ENCODE measurements around the gene SLC38A3.
"Not testable (repeated sequence)": the region's sequence is repeated elsewhere in the genome, so short reads cannot be mapped to it uniquely, and the experiment has no call there.

SLC38A3 gene

DNA sequence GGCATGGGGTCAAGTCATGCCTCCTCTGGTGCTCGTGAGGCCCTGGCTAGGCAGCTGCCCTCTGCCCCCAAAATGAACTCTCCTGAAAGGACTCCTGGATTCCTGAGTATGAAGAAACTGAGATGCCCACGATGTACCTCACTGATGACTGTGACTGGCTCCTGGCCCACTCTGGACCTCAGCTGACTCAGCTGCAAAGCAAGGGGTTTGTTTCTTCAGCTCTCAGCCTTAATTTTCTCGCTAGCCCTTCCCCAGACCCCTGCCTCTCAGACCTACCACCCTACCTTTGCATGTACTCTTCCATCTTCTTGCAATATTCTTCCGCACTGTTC lies 25.7 kb downstream of the SLC38A3 start:
- no peak for DNase-seq (ENCODE audit: low read depth in 3 of 3)

DNA sequence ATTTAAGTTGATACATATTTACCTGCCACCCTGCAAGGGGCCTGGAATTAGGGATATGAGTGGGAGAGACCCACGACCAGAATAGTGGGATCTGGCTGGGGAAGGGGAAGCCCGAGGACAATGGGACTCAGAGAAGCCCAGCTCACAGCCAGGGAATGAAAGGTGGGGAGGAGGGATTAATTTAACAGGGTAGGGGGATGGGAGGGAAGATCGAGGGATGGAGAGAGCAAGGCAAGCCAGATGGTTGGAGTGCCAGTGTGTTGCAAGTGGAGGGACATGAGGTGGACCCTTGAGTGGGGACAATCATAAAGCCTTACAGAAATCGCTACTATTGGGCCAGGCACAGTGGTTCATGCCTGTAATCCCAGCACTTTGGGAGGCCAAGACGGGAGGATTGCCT lies 26.5 kb downstream of the SLC38A3 start:
- DNase-seq (ENCODE audit: low read depth in 3 of 3), result no peak

DNA sequence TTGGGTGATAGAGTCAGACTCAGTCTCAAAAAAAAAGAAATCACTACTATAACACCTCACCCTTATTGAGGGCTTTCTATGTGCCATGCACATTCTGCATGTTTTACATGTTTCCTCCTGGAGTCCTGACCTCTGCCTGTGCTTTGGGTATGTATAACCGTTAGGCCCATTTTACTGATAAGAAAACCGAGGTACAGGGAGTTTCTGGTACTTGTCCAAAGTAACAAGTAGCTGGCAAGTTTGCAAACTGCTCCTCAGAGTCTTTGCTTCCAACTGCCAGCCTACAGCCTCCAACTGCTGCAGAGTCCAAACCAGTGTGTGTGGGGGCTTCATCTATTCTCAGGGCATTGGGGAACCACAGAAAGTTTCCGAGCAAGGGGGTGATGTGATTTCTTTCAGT lies 27.2 kb downstream of the SLC38A3 start:
- no peak for DNase-seq (ENCODE audit: low read depth in 3 of 3)

DNA sequence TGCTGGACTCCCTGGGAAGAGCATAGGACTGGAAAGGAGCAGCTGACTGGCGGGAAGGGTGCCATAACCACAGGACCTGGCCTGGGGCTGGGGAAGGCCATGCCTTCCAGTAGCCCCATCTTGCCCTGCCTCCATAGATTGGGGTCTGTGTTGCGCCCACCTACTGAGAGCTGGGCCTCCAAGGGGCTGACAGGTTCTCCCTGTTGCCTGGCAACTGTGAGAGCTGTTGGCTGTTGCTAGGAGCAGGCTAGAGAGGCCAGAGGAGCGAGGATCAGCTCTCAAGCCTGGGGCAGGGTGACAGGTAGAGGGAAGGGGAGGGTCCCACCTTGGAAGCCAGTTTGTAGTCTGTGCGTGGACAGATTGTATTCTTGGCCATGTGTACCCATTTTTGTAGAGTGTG lies 28.1 kb downstream of the SLC38A3 start:
- no peak for DNase-seq (ENCODE audit: low read depth in 3 of 3)

DNA sequence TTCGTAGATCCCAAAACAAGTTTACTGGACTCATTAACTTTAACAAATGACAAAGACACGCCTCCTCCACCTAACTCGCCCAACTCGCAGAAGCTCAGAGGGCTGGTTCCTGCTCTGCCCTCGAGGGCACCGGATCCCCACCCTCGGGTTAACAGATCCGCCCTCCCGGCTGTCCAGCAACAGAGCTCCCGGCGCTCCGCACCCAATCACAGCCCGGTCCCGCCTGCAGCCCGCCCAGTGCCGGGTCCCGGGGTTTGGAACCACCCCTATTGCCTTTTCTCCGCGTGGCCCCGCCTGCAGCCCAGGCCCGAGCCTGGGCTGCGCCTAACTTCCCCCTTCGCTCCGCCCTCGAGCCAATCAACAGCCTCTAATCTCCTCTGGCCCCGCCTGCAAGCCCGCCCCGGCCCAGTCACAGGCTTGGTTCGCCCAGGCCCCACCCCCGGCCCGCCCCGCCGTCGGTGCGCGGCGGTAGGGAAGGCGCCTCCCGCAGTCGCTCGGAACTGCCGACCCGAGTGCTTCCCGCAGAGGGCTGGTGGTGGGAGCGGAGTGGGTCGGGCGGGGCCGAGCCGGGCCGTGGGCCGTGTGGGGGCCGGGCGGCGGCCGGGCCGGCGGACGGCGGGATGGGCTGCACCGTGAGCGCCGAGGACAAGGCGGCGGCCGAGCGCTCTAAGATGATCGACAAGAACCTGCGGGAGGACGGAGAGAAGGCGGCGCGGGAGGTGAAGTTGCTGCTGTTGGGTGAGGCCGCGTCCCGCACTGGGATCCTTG lies 30.8 kb downstream of the SLC38A3 start, which contains the start of gene GNAI2:
TSS of gene GNAI2 (plus strand) at position 489 of the 768 bp plus-strand sequence. CDS start at position 621, 132 bp downstream.
- DNase-seq (ENCODE audit: low read depth in 3 of 3), result peak; percentile 98 to 99 (median 99)

DNA sequence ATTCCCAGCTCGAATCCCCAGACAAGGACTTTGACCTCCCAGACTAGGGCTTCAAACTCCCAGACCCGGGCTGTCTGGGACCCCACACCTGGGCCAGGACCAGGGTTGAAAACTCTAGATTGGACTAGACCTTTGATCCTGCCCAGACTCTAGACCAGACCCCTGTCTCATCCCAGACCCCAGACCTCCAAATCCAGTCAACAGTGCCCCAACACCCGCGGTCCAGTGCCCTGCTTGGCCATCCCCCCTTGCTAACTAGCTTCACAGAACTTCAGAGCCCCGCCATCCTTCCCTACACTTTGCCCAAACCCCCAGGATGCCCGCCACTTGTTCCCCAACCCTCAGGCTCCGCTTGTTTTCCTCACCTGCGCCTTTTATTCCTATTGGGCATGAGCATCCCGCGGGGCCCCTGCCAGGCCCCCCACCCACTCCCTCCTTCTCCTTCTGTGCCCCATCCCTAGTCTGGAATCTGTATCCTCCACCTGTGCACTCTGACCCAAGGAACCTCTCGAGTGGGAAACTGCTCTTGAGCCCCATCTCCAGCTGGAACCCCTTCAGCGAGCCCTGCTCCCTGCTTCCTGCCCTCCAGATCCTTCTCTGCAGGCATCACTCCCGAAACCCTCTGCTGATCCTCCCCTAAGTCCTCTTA lies 31.5 kb downstream of the SLC38A3 start:
- no peak for DNase-seq (ENCODE audit: low read depth in 3 of 3)

DNA sequence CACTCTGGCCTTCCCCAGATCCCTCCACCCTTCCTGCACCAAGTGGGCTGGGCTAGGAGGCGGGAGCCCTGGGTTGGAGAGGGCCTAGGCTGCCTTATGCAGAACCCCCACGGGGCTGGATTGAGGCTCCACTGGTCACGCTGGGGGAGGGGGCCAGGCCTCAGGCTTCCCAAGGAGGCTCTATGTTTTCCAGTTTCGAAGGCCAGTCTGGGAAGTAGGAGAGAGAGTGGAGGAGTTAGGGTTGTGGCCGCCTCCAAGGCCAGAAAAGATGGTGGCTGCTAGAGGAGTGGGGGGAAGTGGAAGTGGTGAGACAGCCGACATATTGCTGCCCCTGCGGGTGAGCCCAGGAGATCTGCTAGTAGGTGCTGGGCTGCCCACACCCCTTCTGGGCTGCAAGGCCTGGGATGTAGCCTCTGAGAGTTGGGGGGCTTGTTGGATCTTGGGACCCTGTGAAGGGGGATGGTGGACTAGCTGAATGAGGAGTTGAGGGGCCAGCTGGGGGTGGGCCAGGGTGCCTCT lies 32.1 kb downstream of the SLC38A3 start:
- DNase-seq (ENCODE audit: low read depth in 3 of 3), result no peak

DNA sequence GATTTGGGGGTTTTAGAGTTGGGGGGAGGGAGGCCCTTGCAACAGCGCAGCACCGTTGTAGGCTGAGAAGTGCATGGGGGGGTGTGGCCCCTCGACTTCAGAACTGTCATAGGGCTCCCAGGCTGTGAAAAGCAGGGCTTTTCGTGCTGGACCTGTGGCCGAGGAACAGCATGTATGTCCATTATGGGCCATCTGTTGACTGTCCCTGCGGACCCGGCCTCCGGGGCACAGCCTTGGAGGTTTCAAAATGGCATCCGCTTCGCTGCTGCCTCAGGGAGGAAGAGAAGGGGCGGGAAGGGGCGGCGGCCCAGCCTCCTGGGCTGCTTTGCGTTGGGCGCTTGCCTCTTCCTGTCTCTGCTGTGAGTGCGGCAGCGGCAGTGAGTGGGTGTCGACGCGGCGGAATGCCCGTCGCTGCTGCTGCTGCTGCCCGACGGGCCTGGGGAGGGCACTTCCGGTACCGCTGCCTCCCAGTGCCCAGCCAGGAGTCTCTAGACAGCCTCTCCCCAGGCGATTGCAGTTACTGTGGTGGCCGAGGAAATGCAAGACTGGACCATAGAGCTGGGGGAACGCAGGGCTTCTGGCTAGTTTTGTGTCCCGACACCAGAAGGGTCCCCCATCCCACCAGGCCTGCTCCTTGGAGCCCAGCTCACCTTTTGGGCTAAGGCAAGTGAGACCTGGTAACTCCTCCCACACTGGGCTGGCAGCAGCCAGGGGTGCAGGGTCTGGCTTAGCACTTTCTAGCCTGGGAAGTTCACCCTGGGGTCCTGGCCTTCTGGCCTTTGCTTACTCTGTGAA lies 32.9 kb downstream of the SLC38A3 start:
- DNase-seq (ENCODE audit: low read depth in 3 of 3), result peak; percentile 71 to 89 (median 73)

DNA sequence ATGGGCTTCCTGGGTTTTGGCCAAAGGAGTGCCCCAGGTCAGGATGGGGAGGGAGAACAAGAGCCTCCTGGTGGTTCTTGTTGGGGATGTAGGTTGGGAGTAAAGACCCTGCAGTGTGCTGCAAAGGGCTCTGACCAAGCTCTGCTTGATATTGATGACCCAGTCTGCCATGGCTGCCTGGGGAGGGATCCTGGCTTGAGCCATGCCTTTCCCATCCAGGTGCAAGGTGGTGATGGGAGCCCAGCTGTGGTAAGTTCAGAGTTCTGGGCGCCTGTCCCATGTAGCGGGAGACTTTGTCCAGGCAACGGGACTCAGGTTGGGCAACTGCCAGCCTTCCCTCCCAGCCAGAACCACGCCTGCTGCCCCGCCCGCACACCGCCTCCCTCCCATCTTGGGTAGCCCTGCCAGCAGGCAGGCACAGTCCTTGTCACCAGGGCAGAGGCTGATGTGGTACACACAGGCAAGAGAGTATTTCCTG lies 33.5 kb downstream of the SLC38A3 start:
- no peak for DNase-seq (ENCODE audit: low read depth in 3 of 3)

DNA sequence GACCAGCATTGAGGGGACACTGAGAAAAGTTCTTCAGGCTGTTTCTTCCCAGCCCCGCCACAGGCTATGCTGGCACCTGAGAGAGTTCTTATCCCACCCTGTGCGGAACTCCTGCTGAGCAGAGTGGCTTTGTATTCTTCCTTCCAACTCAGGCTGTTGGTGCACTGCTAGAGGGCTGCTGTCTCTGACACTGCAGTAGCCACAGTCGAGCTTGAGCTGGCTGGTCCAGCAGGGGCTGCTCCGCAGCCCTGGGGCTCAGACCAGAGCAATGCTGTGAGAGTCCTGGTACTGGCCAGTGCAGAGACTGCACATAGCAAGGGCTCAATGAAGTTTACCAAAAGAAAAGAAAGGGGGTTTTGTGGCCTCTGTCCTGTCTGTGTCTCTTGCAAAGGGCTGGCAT lies 34.6 kb downstream of the SLC38A3 start:
- no peak for DNase-seq (ENCODE audit: low read depth in 3 of 3)

DNA sequence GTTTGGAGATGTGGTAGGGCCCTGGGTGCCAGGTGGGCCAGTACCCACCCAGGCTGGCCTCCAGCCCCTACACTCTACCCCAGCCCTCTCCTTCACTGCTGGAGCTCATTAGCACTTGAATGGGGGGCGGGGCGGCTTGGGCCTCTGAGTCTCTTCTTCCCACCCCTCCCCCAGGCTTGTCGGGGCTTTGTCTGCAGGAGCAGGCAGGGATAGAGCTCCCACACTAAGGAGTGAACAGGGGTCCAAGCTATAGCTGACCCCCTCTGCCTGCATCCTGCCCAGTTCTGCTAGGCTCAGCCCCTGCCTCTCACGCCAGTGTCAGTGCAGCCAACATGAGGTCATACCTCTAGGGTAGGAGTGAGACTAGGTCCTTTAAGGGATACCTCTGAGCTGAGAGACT lies 36.1 kb downstream of the SLC38A3 start:
- DNase-seq (ENCODE audit: low read depth in 3 of 3), result no peak

DNA sequence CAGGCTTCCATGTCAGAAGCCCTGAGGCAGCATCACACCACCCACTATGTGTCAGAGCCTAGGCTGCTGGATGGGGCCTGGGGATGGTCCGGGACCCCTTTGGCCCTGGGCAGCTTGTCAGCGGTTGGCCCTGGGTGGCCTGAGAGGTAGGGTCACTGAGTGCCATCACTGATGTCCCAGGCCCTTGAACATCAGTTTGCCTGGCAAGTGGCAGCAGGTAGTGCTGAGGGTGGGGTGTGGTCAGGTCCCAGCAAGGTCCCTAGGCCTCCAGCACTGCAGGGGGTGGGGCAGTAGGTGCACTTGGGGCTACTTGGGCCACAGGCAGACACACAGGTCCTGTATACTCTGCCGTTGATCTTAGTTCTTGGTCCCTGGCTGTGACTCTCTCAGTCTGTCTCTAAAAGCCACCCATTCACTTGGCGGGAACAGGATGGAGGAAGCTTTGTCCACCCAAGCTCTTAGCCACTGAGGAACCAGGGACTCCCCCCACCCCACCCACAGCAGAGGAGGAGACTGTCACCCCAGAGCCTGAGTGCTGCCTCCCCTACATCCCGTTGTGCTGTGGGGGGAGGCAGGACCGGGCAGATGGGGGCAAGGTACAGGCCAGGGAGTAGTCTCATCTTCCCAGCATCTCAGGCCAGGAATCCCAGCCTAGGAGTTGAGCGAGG lies 36.8 kb downstream of the SLC38A3 start:
- DNase-seq (ENCODE audit: low read depth in 3 of 3), result no peak

DNA sequence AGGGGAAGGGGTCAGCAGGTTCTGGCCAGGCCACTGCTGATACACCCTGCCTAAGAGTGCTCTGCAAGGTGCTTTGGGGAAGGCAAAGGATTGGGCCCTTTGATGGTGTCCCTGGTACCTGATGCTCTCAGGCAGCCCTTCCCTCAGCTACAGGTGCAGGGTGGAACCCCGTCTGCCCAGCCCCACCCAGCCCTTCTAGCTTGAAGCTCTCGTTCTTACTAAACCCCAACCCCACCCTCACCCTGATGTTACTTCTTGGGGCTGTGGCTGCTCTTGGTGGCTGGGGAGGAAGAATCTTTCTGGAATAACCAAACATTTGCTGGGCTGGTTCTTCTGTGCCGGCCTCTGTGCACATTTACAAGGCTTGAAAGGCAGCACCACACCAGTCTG lies 37.3 kb downstream of the SLC38A3 start:
- DNase-seq (ENCODE audit: low read depth in 3 of 3), result no peak

DNA sequence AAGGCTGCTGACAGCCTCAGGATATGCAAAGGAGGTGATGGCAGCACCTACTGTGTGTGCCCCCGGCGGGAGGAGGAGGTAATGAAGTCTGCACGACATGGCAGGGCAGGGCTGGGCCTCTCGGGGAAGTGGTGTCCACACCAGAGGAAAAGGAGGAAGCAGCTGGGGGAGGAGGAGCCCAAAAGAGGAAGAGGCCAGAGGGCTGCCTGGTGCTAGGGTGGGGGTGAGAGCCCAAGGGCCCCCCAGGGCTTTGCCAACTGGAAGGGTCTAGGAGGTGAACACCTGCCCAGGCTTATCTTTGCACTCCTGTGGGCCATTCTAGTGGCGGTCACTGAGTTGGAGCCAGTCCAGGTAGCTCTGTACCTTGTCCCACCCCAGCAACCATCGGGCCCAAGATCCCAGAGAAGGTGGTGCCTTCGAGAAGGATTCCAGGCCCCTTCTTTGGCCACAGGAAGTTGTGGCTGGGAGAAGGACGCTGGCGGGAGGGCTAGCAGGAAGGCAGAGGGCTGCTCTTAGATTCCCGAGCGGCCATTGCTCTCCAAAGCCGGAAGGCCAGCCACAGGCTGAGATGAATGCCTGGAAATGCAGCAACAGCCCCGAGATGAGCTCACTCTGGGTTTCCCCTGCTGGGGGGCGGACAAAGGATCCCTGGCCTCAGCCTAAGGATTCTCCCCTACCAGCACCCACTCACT lies 37.9 kb downstream of the SLC38A3 start:
- DNase-seq (ENCODE audit: low read depth in 3 of 3), result peak in 1 of 3 experiments; percentile 44

DNA sequence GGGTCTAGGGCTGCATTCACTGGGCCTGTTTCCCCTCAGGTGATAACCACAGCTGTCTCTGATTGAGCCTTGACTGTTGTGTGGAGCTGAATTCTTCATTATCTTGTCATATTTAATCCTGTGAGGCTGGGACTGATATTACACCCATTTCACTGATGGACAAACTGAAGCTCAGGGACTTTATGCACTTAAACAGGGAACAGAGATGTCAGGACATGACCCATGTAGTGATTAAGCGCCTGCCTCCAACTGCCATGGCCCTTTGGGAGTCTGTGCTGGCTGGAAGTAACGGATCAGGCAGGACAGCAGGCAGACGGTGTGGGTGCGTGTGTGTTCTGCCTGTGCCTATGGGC lies 38.4 kb downstream of the SLC38A3 start:
- no peak for DNase-seq (ENCODE audit: low read depth in 3 of 3)

DNA sequence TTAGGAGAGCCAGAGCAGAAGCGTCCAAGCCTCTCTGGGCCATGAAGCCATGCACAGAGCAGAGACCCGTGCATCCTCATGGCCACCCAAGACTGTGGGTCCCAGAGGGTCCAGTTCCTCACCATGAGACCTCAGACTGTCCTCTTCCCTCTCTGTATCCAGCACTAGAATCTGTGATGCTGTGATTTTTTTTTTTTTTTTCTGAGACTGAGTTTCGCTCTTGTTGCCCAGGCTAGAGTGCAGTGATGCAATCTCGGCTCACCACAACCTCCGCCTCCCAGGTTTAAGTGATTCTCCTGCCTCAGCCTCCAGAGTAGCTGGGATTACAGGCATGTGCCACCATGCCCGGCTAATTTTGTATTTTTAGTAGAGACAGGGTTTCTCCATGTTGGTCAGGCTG lies 39.7 kb downstream of the SLC38A3 start:
- DNase-seq (ENCODE audit: low read depth in 3 of 3), result not testable (repeated sequence)

DNA sequence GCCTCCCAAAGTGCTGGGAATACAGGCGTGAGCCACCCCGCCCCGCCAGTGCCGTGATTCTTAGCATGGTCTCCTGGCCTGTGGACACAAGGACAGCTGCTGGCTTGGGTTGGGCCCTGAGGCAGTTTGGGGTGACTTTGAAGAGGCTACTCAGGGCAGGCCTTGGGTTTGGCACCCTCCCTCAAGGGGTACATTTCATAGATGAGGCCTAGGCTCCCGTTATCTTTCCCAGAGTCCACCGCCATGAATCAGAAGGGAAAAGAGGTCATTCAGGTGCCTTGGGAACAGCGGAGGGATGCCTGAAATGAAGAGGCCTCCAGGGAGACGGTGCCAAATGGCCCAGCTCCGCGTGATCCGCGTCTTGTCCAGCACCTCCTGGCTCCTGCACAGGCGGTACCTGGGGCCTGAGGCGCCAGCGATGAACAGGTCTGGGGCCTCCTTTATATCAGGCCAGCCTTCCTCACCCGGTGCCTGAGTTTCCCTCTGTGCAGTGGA lies 40.2 kb downstream of the SLC38A3 start:
- DNase-seq (ENCODE audit: low read depth in 3 of 3), result no peak

DNA sequence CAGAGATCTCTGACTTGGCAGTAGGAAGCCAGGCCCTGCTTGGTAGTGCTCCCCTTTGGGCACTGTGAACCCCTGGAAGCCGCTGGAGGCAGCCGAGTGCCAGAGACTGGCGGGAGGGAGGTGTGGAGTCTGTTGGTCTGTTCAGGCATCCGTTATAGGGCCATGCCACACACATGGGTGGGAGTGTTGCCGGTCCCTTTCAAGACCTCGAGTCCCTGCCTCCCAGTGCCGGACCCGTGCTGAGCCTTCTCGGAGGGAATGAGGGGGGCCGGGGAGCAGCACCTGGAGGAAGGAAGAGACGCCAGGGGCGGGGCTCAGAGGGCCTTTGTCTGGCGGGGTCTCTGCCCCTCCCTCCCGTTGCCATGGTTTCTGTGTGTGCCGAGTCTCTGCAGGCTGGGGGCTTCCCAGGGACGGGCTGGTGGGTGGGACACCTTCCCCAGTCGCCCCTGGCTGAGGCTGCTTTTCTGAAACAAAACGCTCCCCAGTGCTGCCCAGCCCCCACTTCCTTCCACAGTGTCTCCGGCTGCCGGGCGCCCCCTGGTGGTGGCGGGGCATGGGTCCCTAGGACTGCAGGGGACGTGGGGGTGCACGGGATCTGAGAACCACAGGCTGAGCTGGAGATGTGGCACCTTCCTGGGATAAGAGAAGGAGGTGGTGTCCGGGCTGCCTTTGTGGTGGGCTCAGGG lies 40.9 kb downstream of the SLC38A3 start:
- DNase-seq (ENCODE audit: low read depth in 3 of 3), result peak; percentile 92 to 94 (median 93)

DNA sequence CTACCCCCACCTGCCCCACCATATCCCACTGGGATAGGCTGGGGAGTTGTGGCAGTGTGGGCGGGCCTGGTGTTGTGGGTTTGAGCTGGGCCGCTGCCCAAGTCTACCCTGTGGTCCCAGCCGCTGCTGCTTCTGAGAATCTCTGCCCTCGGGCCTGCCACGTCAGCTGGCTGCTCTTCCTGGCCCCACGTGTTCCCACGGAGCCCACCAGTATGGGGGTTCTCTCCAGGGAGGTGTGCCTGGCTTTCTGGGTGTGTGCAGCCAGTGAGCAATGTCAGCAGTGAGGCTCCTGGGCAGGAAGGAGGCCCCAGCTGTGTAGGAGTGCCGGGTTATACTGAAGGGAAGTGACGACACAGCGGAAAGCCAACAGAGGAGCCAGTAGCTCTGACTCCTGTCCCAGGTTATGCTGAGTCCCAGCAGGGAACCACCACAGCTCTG lies 41.5 kb downstream of the SLC38A3 start:
- peak; percentile 74 to 85 (median 75) for DNase-seq (ENCODE audit: low read depth in 3 of 3)

DNA sequence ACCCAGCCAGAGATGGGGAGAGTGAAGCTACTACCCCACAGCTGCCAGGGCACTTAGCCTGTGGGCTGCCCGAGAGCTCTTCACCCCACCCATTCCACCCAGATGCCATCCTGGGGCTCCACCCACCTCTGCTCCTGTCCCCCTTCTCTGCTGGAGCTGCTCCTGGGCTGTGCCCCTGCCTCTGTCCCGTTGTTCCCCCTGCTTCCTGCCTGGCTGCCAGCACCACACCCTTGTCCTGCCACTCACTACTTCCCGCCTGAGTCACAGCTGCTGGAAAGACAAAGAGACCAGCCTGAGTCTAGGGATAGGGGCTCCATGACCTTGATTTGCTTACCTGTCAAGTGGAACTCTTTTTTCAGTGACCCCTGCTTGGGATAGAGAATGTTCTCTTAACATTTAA lies 43.3 kb downstream of the SLC38A3 start:
- no peak for DNase-seq (ENCODE audit: low read depth in 3 of 3)
